GM19239 (cell line): ENCODE measurements around the gene NIT1.
"Not testable (repeated sequence)": the region's sequence is repeated elsewhere in the genome, so short reads cannot be mapped to it uniquely, and the experiment has no call there.

Source experiments
- DNase-seq: peaks from one replicate; pipeline ENCODE4 v3.0.0; 2011; ENCODE audit warnings: low spot score; ENCODE audit not compliant: insufficient read length
- FAIRE-seq: peaks from 2 replicates; lab custom pipeline; 2011; peaks lifted over from hg19 to GRCh38; lab: Jason Lieb, UNC

The NIT1 gene

DNA sequence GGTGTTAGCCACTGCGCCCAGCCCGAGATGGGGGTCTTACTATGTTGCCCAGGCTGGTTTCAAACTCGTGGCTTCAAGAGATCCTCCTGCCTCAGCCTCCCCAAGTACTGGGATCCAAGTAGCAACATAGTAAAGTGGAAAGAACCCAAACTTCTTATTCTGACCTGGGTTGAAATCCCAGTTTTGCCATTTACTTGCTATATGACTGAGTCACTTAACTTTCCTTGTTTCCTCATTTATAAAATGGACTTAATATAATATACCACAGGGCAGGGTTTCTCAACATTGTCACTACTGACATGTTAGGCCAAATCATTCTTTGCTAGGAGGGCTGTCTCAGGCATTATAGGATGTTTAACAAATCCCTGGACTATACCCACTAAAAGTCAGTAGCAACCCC lies 6.8 kb upstream of the NIT1 start:
- FAIRE-seq (no peak), DNase-seq (no peak)

DNA sequence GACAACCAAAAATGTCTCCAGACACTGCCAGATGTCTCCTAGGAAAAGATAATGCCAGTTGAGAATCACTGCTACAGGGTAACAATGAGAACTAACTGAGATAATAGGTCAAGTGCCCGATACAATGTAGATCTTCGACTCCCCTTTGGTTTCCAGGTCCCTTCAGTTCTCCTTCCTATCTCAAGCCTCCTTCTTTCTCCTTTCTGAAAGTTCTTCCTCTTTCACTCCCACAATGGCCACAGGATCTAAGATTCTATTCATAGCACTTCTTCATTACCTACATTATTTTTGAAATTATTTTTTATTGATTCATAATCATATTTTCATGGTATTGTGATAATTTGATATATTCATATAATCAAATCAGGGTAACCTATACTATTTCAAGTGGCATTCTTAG lies 6.4 kb upstream of the NIT1 start:
- DNase-seq, result no peak
- FAIRE-seq, result no peak

DNA sequence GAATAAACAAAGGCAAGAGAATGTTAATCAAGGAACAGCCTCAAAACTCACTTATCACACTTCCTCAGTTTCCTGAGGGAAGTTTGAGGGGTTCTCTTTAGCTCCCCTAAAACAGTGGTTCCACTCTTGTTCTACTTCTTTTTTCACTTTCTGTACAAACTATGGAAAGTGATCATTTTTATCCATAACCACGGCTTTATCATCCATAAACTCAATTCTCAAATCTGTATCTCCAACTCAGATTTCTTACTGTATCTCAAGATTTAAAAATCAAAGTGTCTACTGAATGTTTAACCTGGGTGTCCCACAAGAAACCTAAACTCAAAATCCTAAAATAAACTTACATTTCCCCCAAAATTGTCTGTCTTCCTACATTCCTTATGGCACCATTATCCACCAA lies 4.0 kb upstream of the NIT1 start:
- DNase-seq, result no peak
- FAIRE-seq, result no peak

GRCh38 chr1:161114556-161114955 lies 3.3 kb upstream of the NIT1 start:
- DNase-seq (no peak), FAIRE-seq (no peak)

DNA sequence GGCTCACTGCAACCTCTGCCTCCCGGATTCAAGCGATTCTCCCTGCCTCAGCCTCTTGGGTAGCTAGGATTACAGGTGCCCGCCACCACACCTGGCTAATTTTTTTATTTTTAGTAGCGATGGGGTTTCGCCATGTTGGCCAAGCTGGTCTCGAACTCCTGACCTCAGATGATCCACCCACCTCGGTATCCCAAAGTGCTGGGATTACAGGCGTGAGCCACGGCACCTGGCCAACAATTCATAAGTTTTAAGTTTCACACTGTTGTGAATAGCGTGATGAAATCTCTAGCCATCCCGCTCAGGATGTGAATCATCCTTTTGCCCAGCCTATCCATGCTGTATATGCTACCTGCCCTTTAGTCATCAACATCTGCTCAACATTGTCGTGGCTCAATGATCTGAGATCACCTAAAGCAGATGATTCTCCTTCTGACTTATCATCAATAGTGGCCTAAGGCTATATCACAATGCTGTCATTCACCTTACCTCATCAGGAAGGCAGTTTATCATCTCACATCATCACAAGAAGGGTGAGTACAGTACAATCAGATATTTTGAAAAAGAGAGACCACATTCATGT lies 2.7 kb upstream of the NIT1 start:
- DNase-seq, result no peak
- FAIRE-seq, result no peak

GRCh38 chr1:161115961-161116360 lies 1.9 kb upstream of the NIT1 start:
- not testable (repeated sequence) for FAIRE-seq, DNase-seq

GRCh38 chr1:161119092-161119903 lies 1.4 kb downstream of the NIT1 start:
- DNase-seq (no peak), FAIRE-seq (peak; percentile 87)

GRCh38 chr1:161121042-161121650 lies 3.2 kb downstream of the NIT1 start:
- DNase-seq (no peak), FAIRE-seq (no peak)

GRCh38 chr1:161121834-161122233 lies 3.9 kb downstream of the NIT1 start:
- no peak for DNase-seq
- no peak for FAIRE-seq

GRCh38 chr1:161122967-161123366 lies 5.1 kb downstream of the NIT1 start:
- no peak for FAIRE-seq
- DNase-seq, result no peak

- FAIRE-seq (no peak), DNase-seq (no peak)
These were observed 9.7 kb downstream of the NIT1 start for GRCh38 chr1:161127649-161128048.

- FAIRE-seq (no peak), DNase-seq (no peak)
These were observed 10.9 kb downstream of the NIT1 start for GRCh38 chr1:161128591-161129420.

- FAIRE-seq, result no peak
These were observed 12.4 kb downstream of the NIT1 start for GRCh38 chr1:161130266-161130665.

GRCh38 chr1:161131523-161132409 lies 13.9 kb downstream of the NIT1 start:
- FAIRE-seq (no peak), DNase-seq (no peak)

More at GRCh38 chr1:161130266-161130665, 12.4 kb downstream of the NIT1 start:
- DNase-seq, result no peak

- DNase-seq, result peak; percentile 89
- peak; percentile 96 for FAIRE-seq
These were observed 14.7 kb downstream of the NIT1 start, which contains the start of gene DEDD for GRCh38 chr1:161132410-161133219. TSS of gene DEDD (minus strand) at chr1:161132667. CDS start at chr1:161124462, 8,205 bp downstream.

DNA sequence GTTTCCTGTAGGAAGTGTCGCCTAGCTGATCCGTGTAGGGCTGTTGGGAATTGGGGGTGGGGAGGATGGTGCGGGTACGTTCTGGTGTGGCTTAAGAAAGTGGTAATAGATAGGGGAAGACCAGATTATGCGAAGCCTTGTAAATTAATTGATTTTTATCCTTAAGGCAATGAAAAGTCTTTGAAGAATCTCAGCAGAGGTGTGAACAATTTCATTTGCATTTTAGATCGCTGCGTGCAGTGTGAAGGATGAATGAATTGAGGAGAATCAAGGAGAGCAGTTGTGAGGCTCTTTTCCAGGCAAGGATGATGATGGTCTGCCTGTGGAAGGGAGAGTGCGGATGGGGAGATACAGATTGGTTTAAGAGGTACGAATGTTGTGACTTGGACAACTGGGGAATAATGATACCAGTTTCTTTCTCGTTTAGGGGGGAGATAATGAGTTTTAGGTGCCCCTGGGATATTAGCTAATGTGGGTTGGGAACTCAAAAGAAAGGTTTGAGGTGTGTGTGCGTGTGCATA lies 15.4 kb downstream of the NIT1 start:
- no peak for FAIRE-seq
- DNase-seq, result no peak

GRCh38 chr1:161137881-161138280 lies 20.0 kb downstream of the NIT1 start:
- DNase-seq (no peak), FAIRE-seq (no peak)

GRCh38 chr1:161138431-161138830 lies 20.5 kb downstream of the NIT1 start:
- DNase-seq (no peak), FAIRE-seq (no peak)
